Measurements from ENCODE around the gene JMJD7. TPM values are rescaled to one million over a fixed set of nuclear protein-coding genes. Genes with fewer than 3 reads are reported as not detected.

JMJD7 gene
- total and polyA plus RNA-seq, 12 donors, result 4.0 to 20.6 (median 12.7) TPM

DNA sequence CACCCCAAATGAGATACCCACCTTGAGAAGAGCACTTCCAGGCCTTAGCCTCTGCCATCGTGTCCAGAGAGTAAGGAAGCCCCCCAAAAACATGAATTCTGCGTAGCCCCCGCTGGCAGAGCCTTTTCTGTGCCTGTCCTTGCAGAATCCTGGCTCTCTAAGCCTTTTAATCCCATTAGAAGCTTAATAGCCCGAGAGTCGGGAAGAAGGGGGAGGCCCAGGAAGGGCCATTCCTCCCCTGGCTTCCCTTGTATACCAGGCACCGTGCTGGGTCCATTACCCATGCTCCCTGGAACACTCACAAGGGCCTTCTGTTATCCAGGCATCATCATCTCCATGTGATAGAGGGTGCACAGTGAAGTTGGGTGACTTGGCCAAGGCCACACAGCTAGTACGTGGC is 58.8 kb downstream of the JMJD7 start:
- no peak overlapping the region for H3K27ac ChIP-seq
- WGBS, 4 donors, result 91 to 96% (median 93%) methylated on average over 7 of the region's 7 CpGs
- H3K36me3 ChIP-seq (replicated peaks in 1 of 2), result no peaks in the 10 kb centered on the region
- no peak for TF ChIP-seq POLR2A (IDR thresholded peaks at IDR 0.05)
- TF ChIP-seq, protein P1, sequence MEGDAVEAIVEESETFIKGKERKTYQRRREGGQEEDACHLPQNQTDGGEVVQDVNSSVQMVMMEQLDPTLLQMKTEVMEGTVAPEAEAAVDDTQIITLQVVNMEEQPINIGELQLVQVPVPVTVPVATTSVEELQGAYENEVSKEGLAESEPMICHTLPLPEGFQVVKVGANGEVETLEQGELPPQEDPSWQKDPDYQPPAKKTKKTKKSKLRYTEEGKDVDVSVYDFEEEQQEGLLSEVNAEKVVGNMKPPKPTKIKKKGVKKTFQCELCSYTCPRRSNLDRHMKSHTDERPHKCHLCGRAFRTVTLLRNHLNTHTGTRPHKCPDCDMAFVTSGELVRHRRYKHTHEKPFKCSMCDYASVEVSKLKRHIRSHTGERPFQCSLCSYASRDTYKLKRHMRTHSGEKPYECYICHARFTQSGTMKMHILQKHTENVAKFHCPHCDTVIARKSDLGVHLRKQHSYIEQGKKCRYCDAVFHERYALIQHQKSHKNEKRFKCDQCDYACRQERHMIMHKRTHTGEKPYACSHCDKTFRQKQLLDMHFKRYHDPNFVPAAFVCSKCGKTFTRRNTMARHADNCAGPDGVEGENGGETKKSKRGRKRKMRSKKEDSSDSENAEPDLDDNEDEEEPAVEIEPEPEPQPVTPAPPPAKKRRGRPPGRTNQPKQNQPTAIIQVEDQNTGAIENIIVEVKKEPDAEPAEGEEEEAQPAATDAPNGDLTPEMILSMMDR (IDR thresholded peaks at IDR 0.05), result no peak
- H3K9me3 ChIP-seq (replicated peaks in 1 of 3), result no peaks in the 10 kb centered on the region
- no peaks in the 10 kb centered on the region for H3K27me3 ChIP-seq
- peaks cover 0 to 11% of the 10 kb centered on the region in 2 donors for H3K4me1 ChIP-seq (replicated peaks in 1 of 2)
- no peak for DNase-seq
- intact Hi-C loops (cut with DNase I), result no loop called here
- no peak overlapping the region for H3K4me3 ChIP-seq

DNA sequence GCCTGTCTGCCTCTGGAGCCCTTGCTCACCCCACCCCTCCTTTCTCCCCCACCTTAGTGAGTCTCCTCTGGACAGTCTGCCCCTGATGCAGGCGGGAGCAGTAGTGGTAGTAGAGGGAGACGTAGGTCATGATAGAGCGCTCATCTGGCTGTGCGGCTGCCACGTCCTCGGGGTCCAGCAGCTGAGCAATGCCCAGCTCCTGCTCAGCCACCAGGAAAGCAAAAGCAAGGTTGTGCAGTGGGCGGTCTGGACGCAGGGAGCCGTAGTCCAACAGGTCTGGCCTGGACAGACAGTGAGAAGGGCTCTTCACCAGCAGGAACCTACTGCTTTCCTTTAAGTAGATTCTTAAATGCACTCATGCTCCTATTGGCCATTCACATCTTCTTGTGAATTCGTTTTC is 59.3 kb downstream of the JMJD7 start:
- intact Hi-C loops (cut with DNase I), result no loop called here
- H3K27me3 ChIP-seq, result no peaks in the 10 kb centered on the region
- no peaks in the 10 kb centered on the region for H3K9me3 ChIP-seq (replicated peaks in 1 of 3)
- DNase-seq, result no peak
- no peak for TF ChIP-seq POLR2A (IDR thresholded peaks at IDR 0.05)
- TF ChIP-seq, protein P1 (IDR thresholded peaks at IDR 0.05), result no peak
- H3K27ac ChIP-seq, result no peak overlapping the region
- no peaks in the 10 kb centered on the region for H3K36me3 ChIP-seq (replicated peaks in 1 of 2)
- peaks cover 0 to 7% of the 10 kb centered on the region in 2 donors for H3K4me1 ChIP-seq (replicated peaks in 1 of 2)
- WGBS, 4 donors, result 94 to 97% (median 95%) methylated on average over 5 to 10 of the region's 10 CpGs
- H3K4me3 ChIP-seq, result no peak overlapping the region

Small RNA genes lying within 50 kb of the gene (microRNA-seq; reads per million reads assigned to microRNA genes)
- gene MIR4310, result 0 reads per million in 3 donors

Small RNA genes lying within 50 kb of the gene (small RNA-seq; reads per million reads assigned to genes)
- gene JMJD7-PLA2G4B, result 0 reads per million in 2 donors
- gene MIR4310, result 0 reads per million in 2 donors
- 0 reads per million in 2 donors for gene RNA5SP393

Other genes starting within 250 kb of the JMJD7 start
- gene MGA, start 167.7 kb upstream of the JMJD7 start, total RNA-seq, result 10 to 100 TPM; 22.0 to 56.8 (median 40.2) TPM
- 10 to 100 TPM in 1 of 3 donors, 1 to 10 TPM in 2; 2.6 to 14.8 (median 6.0) TPM for gene MGA, start 167.7 kb upstream of the JMJD7 start, polyA plus RNA-seq
- 10 to 100 TPM; 10.1 to 48.2 (median 25.7) TPM for gene MAPKBP1, start 53.6 kb upstream of the JMJD7 start, total RNA-seq
- gene MAPKBP1, start 53.6 kb upstream of the JMJD7 start, polyA plus RNA-seq, result 10 to 100 TPM; 12.0 to 60.7 (median 13.0) TPM
- gene PLA2G4B, start 10.8 kb downstream of the JMJD7 start, total RNA-seq, result 1 to 10 TPM in 6 of 9 donors, under 1 TPM in 3; 0.35 to 6.9 (median 1.5) TPM
- 10 to 100 TPM in 2 of 3 donors, 1 to 10 TPM in 1; 4.8 to 26.4 (median 23.7) TPM for gene PLA2G4B, start 10.8 kb downstream of the JMJD7 start, polyA plus RNA-seq
- gene SPTBN5, start 66.0 kb downstream of the JMJD7 start, total RNA-seq, result 1 to 10 TPM in 3 of 9 donors, under 1 TPM in 6; under 0.01 to 1.6 (median 0.30) TPM
- gene SPTBN5, start 66.0 kb downstream of the JMJD7 start, polyA plus RNA-seq, result 1 to 10 TPM in 2 of 3 donors, under 1 TPM in 1; 0.42 to 6.8 (median 2.8) TPM
- gene EHD4, start 144.5 kb downstream of the JMJD7 start, total RNA-seq, result 10 to 100 TPM in 7 of 9 donors, 1 to 10 TPM in 2; 2.0 to 17.0 (median 13.8) TPM
- 1 to 10 TPM; 5.9 to 7.4 (median 6.2) TPM for gene EHD4, start 144.5 kb downstream of the JMJD7 start, polyA plus RNA-seq
- under 1 TPM in 2 of 9 donors, not detected in 7; 0.22 to 0.25 TPM for gene PLA2G4E, start 192.9 kb downstream of the JMJD7 start, total RNA-seq
- 1 to 10 TPM in 1 of 3 donors, under 1 TPM in 1, not detected in 1; 0.03 to 1.1 TPM for gene PLA2G4E, start 192.9 kb downstream of the JMJD7 start, polyA plus RNA-seq